Nucleus accumbens (tissue), 56 donors: ENCODE results near the gene TXNDC17.
"Not testable (repeated sequence)": the region's sequence is repeated elsewhere in the genome, so short reads cannot be mapped to it uniquely, and the experiment has no call there.

Source experiments
- DNase-seq, 56 donors: peaks; one replicate each; lab custom pipeline; 2025; lab: John Stamatoyannopoulos, UW

Gene TXNDC17

DNA sequence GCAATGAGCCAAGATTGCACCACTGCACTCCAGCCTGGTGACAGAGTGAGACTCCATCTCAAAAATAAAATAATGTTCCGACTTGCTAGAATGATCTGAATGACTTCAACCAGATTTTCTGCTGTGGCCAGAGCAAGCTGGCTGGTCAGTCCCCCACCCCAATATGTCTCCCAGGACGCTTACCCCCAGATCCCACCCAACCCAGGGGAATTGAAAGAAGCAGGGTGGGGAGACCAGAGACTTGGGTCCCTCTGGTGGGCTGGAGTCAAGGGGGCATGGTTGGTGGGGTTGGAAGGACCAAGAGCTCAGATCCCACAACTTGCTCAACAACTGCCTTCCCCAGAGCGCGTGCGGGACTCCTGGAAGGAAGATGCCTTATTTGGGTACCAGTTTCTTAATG lies 17.6 kb downstream of the TXNDC17 start:
- not testable (repeated sequence) for DNase-seq

GRCh38 chr17:6660101-6660500 lies 19.2 kb downstream of the TXNDC17 start:
- DNase-seq: no peak

GRCh38 chr17:6660805-6661463 lies 20.1 kb downstream of the TXNDC17 start:
- DNase-seq: peak in 4 of 56 donors; percentile 11 to 31 (median 22)

DNA sequence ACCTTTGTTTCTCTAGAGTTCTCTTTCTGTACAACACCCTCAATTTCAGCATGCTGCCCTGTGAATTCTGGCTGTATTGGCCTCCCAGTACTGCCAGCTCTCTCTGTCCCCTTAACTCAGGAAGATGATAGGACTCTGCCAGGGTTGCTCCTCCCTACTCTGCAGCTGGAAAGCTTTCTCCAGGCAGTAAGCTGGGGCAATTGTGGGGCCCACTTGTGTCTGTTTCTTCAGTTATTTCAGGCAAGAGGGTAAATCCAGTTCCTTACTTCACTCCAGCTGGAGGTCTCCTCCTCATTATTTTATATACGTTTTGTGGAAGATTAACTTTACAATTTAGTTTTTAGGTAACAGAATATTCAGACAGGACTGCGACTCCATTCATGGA lies 20.6 kb downstream of the TXNDC17 start:
- no peak for DNase-seq

GRCh38 chr17:6663200-6663599 lies 22.3 kb downstream of the TXNDC17 start:
- not testable (repeated sequence) for DNase-seq

DNA sequence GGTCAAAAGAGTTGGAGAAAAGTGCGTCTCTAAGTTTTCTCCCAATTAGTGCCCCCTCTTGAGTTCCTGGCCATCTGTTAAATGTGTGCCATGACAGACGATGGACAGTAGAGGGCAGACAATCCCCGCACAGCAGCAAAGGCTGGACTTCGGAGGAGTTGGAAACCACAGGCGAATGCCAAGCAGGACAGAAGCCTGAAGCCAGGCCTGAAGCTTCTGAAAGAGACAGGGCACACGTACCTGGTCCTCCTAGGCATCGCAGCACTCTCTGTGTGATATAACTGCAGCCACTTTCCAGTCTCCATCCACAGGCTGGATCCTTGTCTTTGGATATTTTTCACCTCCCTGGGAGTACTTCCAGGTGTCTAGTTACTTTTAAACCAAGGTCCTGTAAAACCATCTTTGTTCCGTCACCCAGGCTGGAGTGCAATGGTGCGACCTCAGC lies 25.2 kb downstream of the TXNDC17 start:
- DNase-seq: peak in 44 of 56 donors; percentile 8 to 83 (median 42)

DNA sequence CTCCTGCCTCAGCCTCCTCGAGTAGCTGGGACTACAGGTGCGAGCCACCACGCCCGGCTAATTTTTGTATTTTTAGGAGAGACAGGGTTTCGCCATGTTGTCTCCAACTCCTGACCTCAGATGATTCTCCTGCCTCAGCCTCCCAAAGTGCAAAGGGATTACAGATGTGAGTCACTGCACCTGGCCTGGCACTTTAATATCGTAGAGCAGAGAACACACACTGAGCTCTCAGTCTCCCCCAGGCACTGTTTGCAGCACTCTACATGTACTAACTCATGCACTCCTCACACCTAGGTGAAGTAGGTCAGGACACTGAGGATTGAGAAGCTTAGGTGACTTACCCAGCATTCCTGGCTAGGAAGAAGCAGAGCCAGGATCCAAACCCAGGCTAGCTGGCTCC lies 25.7 kb downstream of the TXNDC17 start:
- DNase-seq: no peak

- DNase-seq: no peak
Measured at GRCh38 chr17:6667516-6667915, 26.7 kb downstream of the TXNDC17 start.

- DNase-seq: no peak
Measured at GRCh38 chr17:6668219-6668618, 27.4 kb downstream of the TXNDC17 start.

- DNase-seq: no peak
Measured at GRCh38 chr17:6668727-6669425, 28.0 kb downstream of the TXNDC17 start.

- no peak for DNase-seq
Measured at GRCh38 chr17:6669479-6670212, 28.8 kb downstream of the TXNDC17 start.

DNA sequence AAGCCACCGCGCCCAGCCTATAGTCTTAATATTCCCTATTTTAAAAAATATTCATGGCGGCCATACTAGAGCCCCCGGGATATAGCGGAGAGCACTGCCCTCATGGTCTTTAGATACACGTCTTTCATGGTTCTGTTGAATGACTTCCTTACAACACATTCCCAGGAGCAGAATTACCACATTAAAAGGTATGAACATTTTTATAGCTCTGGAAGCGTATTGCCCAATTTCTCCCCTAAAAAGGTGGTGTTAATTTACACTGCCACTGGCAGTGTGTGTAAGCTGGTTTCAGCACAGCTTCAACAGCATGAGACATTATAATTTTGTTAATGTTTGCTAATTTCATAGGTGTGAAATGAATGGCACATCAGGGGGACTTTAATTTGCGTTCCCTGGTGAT lies 29.7 kb downstream of the TXNDC17 start:
- no peak for DNase-seq

GRCh38 chr17:6670999-6671398 lies 30.1 kb downstream of the TXNDC17 start:
- DNase-seq: no peak

DNA sequence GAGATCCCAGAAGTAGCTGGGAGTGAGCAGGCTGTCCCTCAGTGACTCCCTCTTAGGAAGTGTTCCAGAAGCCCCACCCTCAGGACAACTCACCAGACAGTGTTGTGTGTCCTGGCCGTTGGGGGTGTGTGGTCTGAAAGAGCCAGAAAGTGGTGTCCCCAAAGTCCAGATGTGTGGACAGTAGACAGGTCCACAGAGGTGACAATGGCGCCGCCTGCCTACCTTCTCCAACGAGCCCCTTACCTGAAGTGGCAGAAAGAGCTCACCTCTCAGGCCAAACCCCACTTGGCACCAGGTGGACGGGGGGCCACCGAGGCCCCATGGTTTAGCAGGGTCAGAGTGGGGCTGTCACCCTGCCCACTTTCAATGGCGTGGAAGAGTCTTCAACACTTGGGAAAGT lies 30.6 kb downstream of the TXNDC17 start:
- no peak for DNase-seq

DNA sequence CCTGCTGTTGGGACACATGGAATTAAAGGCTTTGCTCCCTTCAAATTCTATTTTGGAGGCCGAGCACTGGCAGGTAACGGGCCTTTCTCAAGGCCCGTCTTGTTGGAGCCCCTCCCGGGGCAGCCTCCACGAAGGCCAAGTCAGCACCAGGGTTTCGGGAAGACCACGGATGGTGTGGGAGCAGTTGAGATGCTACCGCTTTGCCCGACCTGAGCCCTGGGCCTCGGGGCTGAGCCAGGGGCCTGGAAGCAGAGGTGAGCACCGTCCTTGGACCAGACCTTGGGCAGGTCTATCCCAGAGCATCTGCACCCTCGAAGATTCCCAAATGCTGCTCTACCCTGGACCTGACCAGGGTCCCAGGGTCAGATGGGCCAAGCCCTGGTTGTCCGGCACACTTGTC lies 33.7 kb downstream of the TXNDC17 start:
- DNase-seq: no peak

DNA sequence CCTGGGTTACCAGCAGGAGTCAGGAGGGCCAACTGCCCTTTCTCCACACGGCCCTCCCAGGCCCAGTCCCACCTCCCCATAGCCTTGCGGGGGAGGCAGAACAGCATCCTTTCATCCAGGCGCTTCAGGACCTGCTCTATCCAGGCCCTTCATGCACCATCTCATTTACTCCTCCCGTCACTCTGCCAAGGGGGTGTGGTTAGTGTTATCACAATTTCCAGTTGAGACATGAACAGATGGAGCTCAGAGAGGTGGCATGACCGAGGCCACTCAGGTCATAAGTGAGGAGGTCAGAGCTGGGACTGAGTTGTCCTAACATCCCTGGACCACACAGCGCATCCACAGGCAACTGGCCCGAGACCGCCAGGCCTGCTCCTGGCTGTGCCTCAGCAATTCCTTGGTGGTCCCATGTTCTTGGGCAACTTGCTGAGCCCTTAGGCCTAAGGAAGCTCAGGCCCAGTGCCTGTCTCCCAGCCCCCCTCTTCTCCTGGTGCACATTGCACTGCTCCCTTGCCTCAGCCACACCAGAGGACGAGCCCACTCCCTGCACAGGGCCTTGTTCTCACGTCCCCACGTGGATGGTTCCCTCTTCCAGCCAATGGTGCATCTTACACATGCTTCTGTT lies 34.5 kb downstream of the TXNDC17 start:
- DNase-seq: no peak

DNA sequence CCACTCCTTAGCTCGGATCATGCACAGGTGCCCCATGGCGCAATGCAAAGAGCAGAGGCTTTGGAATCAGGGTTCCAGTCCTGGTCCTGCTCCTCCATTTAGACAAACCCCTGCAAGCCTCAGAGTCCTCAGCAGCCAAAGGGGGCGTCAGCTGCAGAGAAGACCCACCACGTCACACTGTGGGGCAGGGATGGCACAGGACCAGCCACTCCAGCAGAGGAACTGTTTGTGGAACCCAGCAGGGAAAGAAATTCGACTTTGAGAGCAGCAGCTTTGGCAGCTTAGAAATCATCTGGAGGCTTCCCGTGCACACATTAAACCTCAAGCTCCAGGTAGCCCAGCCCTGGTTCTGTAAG lies 35.9 kb downstream of the TXNDC17 start:
- DNase-seq: no peak

- no peak for DNase-seq
Measured at GRCh38 chr17:6677158-6677831, 36.4 kb downstream of the TXNDC17 start.

GRCh38 chr17:6677946-6678345 lies 37.1 kb downstream of the TXNDC17 start:
- DNase-seq: no peak

DNA sequence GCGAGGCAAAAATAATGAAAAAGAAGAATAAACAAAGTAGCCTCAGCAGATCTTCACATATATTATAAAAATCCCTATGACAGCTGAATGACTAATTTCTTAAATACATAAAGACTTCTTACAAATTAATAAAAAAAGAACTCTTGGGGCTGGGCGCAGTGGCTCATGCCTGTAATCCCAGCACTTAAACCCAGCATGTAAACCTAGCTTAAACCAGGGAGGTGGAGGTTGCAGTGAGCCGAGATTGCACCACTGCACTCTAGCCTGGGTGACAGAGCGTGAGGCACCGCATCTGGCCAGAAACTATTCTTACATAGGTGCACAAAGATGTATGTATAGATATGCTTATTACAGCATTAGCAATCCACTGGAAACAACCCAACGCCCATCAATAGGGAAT lies 38.4 kb downstream of the TXNDC17 start:
- DNase-seq: no peak

GRCh38 chr17:6681176-6681575 lies 40.3 kb downstream of the TXNDC17 start:
- no peak for DNase-seq
